Sigmoid colon (tissue), 7 donors: ENCODE measurements around the gene ELP4. TPM values are rescaled to one million over a fixed set of nuclear protein-coding genes. Genes with fewer than 3 reads are reported as not detected.

Source experiments
- DNase-seq: peaks from one replicate; pipeline ENCODE4 v3.0.0-alpha.2; 2019
- H3K27ac ChIP-seq, 4 donors: fragments of 200-600 bp; sonication (generic); one replicate each; pipeline ENCODE4 v1.5.1; 2016 to 2019; ENCODE audit warnings: mild to moderate bottlenecking in 1 of 4
- H3K27me3 ChIP-seq, 3 donors: fragments of 200-600 bp; sonication (generic); one replicate each; pipeline ENCODE4 v1.5.1; 2019; ENCODE audit warnings: mild to moderate bottlenecking in 1 of 3
- H3K36me3 ChIP-seq, 4 donors: fragments of 200-600 bp; sonication (generic); one replicate each; pipeline ENCODE4 v1.5.1; 2016 to 2019
- H3K4me1 ChIP-seq, 4 donors: fragments of 200-600 bp; sonication (generic); one replicate each; pipeline ENCODE4 v1.5.1; 2017 to 2019
- H3K4me3 ChIP-seq, 4 donors: fragments of 200-600 bp; sonication (generic); one replicate each; pipeline ENCODE4 v1.5.1; 2017 to 2019; ENCODE audit warnings: mild to moderate bottlenecking in 2 of 4, moderate library complexity in 1 of 4
- H3K9me3 ChIP-seq, 4 donors: fragments of 200-600 bp in 3 of 4; sonication (generic) in 3 of 4; one replicate each; pipeline versions ENCODE4 v1.5.1 to v1.6.1; 2013 to 2019
- EP300 ChIP-seq, 4 donors: sonication (generic); formaldehyde crosslinking; IDR thresholded peaks; one replicate each; pipeline ENCODE4 v1.6.1; 2017; ENCODE audit warnings: antibody characterized with exemption in 4 of 4
- POLR2A ChIP-seq, 2 donors: fragments of 450-650 bp; IDR thresholded peaks; one replicate each; pipeline ENCODE4 v1.6.1; 2016; ENCODE audit warnings: antibody characterized with exemption in 2 of 2, mild to moderate bottlenecking in 2 of 2, moderate library complexity in 2 of 2
- POLR2AphosphoS5 ChIP-seq, 4 donors: sonication (generic); formaldehyde crosslinking; IDR thresholded peaks; one replicate each; pipeline ENCODE4 v1.6.1; 2017; ENCODE audit warnings: antibody characterized with exemption in 4 of 4
- whole genome bisulfite sequencing, 2 donors: extraction: QIAGEN DNeasy Blood & Tissue Kit; methylation state at CpG; one replicate each; pipeline ENCODE4 v1.1.7; 2013; 5-methylcytosine and 5-hydroxymethylcytosine counted together
- intact Hi-C: fragments of 100-400 bp; cut with DNase I; formaldehyde crosslinking; loops from one replicate; pipeline ENCODE4 v1.15.1; 2023
- polyA plus RNA-seq, 3 donors: library from polyadenylated mRNA; stranded (reverse); fragments of 200-250 nt; gene quantifications; one replicate each; pipeline ENCODE4 v1.2.3, GENCODE V29; 2013
- total RNA-seq, 4 donors: library from RNA; depleted of rRNA; stranded (reverse); fragments of >200 nt; gene quantifications; one replicate each; pipeline ENCODE4 v1.1.0, GENCODE V29; 2016
- TF ChIP-seq, protein P1 (sequence below), 4 experiments: fragments of 450-650 bp in 3 of 4; fragments of 200-600 bp in 1 of 4; IDR thresholded peaks; one replicate each; pipeline ENCODE4 v1.5.1; 2016 to 2019; ENCODE audit warnings: antibody characterized with exemption in 4 of 4, mild to moderate bottlenecking in 3 of 4, moderate library complexity in 2 of 4
- donor health status: healthy with polysubstance abuse.
- donor health status: Bipolar disorder and iron deficiency.
- donor health status: healthy.

The ELP4 gene
- total and polyA plus RNA-seq, 7 donors = 9.0 to 32.7 (median 18.5) TPM

DNA sequence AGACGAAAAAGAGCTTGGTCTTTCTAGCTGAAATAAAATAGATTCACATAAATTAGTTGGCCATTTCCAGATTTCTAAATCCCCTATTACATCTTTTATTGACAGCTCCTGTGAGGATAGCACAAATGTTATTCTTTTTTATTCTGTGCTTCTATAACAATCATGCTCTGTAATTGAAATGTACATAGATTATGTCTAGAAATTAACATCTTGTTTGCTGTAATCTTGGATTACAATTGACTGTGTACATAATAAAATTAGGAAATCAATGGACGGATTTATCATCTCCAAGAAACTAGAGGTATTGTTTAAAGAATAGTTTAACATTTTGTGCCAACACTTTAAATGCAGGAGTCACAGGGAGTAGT, 31.4 kb upstream of the ELP4 start:
- no peaks in the 10 kb centered on the region for H3K9me3 ChIP-seq
- DNase-seq = no peak
- H3K27ac ChIP-seq = no peak overlapping the region
- intact Hi-C loops = no loop called here
- H3K4me1 ChIP-seq = no peaks in the 10 kb centered on the region
- 88 to 91% methylated on average over 2 of the region's 2 CpGs for WGBS, 2 donors
- TF ChIP-seq POLR2A (IDR thresholded peaks at IDR 0.05) (no peak), POLR2AphosphoS5 (IDR thresholded peaks at IDR 0.05) (no peak), EP300 (IDR thresholded peaks at IDR 0.05) (no peak)
- TF ChIP-seq, protein P1, sequence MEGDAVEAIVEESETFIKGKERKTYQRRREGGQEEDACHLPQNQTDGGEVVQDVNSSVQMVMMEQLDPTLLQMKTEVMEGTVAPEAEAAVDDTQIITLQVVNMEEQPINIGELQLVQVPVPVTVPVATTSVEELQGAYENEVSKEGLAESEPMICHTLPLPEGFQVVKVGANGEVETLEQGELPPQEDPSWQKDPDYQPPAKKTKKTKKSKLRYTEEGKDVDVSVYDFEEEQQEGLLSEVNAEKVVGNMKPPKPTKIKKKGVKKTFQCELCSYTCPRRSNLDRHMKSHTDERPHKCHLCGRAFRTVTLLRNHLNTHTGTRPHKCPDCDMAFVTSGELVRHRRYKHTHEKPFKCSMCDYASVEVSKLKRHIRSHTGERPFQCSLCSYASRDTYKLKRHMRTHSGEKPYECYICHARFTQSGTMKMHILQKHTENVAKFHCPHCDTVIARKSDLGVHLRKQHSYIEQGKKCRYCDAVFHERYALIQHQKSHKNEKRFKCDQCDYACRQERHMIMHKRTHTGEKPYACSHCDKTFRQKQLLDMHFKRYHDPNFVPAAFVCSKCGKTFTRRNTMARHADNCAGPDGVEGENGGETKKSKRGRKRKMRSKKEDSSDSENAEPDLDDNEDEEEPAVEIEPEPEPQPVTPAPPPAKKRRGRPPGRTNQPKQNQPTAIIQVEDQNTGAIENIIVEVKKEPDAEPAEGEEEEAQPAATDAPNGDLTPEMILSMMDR (IDR thresholded peaks at IDR 0.05) = no peak
- H3K27me3 ChIP-seq = no peaks in the 10 kb centered on the region
- no peaks in the 10 kb centered on the region for H3K36me3 ChIP-seq
- H3K4me3 ChIP-seq = no peak overlapping the region

DNA sequence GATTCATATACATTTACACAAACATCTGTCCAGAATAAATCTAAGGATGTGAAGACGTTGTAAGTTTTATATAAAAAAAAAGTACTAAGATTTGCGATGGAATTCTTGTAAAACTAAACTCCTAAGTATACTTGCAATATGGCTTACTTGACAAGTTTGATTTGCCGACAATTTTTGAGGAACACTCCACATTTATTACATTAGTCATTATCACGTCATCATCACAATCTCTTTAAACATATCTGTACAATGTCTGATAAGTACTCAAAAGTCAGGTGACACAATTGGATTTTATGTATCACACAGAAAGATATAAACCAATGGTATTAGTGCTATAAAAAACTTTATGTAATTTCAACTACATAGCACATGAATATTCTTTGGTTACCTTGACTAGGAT, 30.5 kb upstream of the ELP4 start:
- Histone ChIP-seq H3K4me1 (no peaks in the 10 kb centered on the region), H3K36me3 (no peaks in the 10 kb centered on the region), H3K9me3 (no peaks in the 10 kb centered on the region), H3K27ac (no peak overlapping the region), H3K27me3 (no peaks in the 10 kb centered on the region), H3K4me3 (no peak overlapping the region)
- no peak for DNase-seq
- intact Hi-C loops = no loop called here
- TF ChIP-seq, protein P1 (IDR thresholded peaks at IDR 0.05) = no peak
- TF ChIP-seq POLR2A (IDR thresholded peaks at IDR 0.05) (no peak), EP300 (IDR thresholded peaks at IDR 0.05) (no peak), POLR2AphosphoS5 (IDR thresholded peaks at IDR 0.05) (no peak)
- 93 to 95% methylated on average over 4 of the region's 4 CpGs for WGBS, 2 donors

DNA sequence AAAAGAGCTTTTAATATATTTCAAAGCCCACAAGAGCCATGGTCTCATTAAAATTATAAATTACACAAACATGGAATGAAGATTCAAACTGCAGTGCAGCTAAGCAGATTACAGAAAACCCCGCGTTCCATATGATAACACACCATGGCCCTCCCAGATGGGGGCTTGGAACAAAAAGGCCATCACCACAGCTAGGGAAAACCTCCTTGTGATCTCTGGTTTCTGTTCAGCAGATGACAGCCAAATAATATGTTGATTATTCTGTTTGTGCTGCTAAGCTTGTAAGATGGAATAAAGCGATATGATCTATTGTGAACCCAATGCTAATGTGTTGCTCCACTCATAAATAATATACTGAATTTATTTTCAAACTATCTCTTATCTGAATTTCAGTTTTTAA, 28.6 kb upstream of the ELP4 start:
- no peaks in the 10 kb centered on the region for H3K36me3 ChIP-seq
- no peaks in the 10 kb centered on the region for H3K9me3 ChIP-seq
- H3K27ac ChIP-seq = no peak overlapping the region
- H3K4me3 ChIP-seq = no peak overlapping the region
- TF ChIP-seq POLR2A (IDR thresholded peaks at IDR 0.05) = no peak
- TF ChIP-seq EP300 (IDR thresholded peaks at IDR 0.05) = no peak
- no peak for TF ChIP-seq POLR2AphosphoS5 (IDR thresholded peaks at IDR 0.05)
- TF ChIP-seq, protein P1 (IDR thresholded peaks at IDR 0.05) = no peak
- H3K4me1 ChIP-seq = no peaks in the 10 kb centered on the region
- WGBS, 2 donors = 94 to 96% methylated on average over 3 of the region's 3 CpGs
- DNase-seq = no peak
- H3K27me3 ChIP-seq = no peaks in the 10 kb centered on the region
- intact Hi-C loops = no loop called here

DNA sequence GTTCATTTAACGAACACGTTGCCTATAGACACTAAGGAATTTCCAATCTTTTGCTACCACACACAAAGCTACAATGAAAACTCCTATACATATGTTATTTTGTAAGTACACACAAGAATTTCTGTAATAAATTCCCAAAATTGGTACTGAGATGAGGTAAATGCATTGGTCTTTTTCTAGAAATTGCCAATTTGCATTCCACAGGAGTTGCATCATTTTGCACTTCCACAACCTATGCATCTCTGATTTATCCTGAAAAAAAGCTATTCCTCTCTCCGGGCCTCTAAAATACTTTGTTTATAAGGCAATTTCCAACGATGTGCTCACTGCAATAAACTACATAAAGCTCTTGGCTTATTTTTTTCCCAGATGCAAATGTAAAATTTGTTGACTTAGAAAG, 25.1 kb upstream of the ELP4 start:
- intact Hi-C loops = no loop called here
- no peak overlapping the region for H3K27ac ChIP-seq
- no peak for DNase-seq
- 74 to 84% methylated on average over 4 of the region's 4 CpGs for WGBS, 2 donors
- no peaks in the 10 kb centered on the region for H3K27me3 ChIP-seq
- TF ChIP-seq POLR2A (IDR thresholded peaks at IDR 0.05) = no peak
- no peak for TF ChIP-seq POLR2AphosphoS5 (IDR thresholded peaks at IDR 0.05)
- no peak for TF ChIP-seq EP300 (IDR thresholded peaks at IDR 0.05)
- TF ChIP-seq, protein P1 (IDR thresholded peaks at IDR 0.05) = no peak
- no peak overlapping the region for H3K4me3 ChIP-seq
- no peaks in the 10 kb centered on the region for H3K4me1 ChIP-seq
- no peaks in the 10 kb centered on the region for H3K9me3 ChIP-seq
- no peaks in the 10 kb centered on the region for H3K36me3 ChIP-seq

DNA sequence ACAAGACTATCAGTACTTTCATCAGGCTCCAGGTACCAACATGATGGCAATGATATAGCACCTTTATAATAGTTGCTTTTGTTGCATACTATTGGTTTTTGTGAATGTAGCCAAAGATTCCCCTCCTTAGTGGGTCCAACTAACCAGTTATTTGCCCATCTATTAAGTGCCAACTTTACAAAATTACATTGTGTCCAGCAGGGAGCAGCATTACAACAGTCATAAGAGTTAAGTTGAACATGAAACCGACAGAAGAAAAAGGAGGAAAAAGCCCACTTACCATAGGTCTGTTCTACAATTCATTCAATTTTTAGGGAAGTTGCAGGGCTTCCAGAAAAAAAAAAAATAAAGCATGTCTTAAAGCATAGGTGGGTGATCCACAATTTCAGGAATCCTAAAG, 21.7 kb upstream of the ELP4 start:
- no peaks in the 10 kb centered on the region for H3K27me3 ChIP-seq
- DNase-seq = no peak
- WGBS, 2 donors = 37 to 44% methylated on average over 1 of the region's 1 CpG
- no peaks in the 10 kb centered on the region for H3K9me3 ChIP-seq
- no peak overlapping the region for H3K4me3 ChIP-seq
- TF ChIP-seq POLR2A (IDR thresholded peaks at IDR 0.05) = no peak
- TF ChIP-seq, protein P1 (IDR thresholded peaks at IDR 0.05) = peak in 2 of 4 experiments; percentile 16 to 17
- H3K27ac ChIP-seq = no peak overlapping the region
- no peaks in the 10 kb centered on the region for H3K4me1 ChIP-seq
- intact Hi-C loops = no loop called here
- H3K36me3 ChIP-seq = no peaks in the 10 kb centered on the region
